Measurements from ENCODE around the gene KXD1.

- TF ChIP-seq POLR2AphosphoS5 (IDR thresholded peaks at IDR 0.05) (no peak), CTCF (IDR thresholded peaks at IDR 0.05) (no peak), POLR2A (IDR thresholded peaks at IDR 0.05) (no peak), EP300 (IDR thresholded peaks at IDR 0.05) (no peak)
Observed at GRCh38 chr19:18603958-18604819, 46.5 kb downstream of the KXD1 start.
